Limb (tissue), 2 donors: ENCODE measurements around the gene SH3GL1.

ENCODE experiments used
- DNase-seq, 2 donors: peaks; one replicate each; pipeline ENCODE4 v3.0.0-alpha.2; 2016; ENCODE audit errors: extremely low spot score in 2 of 2

Gene SH3GL1

DNA sequence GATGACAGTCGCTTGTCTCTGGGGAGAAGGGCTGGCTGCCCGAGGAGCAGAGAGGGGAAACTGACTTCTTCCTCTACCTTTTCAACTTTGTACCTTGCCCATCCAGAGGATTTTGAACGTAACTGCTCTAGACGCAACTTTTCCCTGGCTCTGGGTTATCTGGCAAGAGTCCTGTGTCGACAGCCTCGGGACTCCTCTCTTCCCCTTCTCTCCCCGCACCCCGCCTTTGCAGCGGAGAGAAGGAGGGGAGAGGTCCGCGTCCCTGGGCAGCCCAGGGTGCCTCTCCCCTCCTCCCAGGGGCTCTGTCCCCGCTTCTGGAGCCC is 574 bp downstream of the SH3GL1 start:
- DNase-seq = no peak

GRCh38 chr19:4396949-4397783 is 3.2 kb downstream of the SH3GL1 start:
- DNase-seq = no peak

DNA sequence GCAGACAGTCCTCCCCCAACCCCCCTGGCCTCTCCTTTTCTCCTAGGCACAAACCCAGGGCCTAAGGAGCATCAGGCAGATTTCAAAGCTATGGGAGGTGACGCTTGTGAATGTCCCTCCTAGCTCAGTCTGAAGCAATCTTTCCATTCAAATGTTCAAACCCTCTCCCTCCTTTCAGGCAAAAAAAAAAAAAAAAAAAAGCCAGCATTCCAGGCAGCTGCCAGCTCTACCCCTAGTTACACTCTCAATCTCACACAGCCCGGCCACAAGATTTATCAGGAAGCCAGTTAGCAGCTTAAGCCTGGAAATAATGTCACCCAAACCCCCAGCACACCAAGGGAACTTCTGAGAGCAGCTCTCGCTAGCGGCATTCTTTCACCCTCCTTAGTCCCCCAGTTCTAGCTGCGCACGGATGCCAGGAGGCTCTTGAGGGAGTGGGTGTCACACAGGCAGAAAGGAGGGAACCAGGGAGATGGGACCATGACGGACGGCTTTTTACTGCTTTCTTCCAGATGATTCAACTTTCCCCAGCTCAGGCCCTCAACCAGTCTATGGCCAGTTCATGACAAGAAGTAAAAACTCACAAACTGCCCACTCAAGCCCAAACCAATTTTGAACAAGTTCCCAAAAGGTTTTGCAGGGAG is 6.3 kb downstream of the SH3GL1 start:
- DNase-seq = no peak

- peak in 1 of 2 donors; percentile 38 for DNase-seq
Measured at GRCh38 chr19:4391701-4392483, 8.5 kb downstream of the SH3GL1 start.

DNA sequence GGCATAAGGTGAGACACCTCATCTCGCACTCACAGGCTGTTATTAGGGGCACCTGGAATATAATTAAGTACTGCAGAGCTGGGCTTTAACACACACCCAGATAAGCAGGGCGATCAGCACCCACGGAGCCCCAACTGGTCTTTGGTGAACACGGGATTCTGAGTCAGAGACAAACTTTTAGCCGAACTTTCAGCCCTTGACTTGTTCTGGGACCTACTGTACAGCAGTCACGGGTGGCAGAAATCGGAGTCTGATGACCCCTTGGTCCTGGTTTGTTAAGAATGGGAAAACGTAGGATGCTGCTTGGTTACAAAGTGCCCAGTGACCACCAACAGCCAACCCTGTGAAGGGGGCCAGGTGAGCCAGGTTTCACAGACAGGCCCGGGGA is 9.0 kb downstream of the SH3GL1 start:
- DNase-seq = no peak

GRCh38 chr19:4390567-4391305 is 9.6 kb downstream of the SH3GL1 start:
- DNase-seq = peak in 1 of 2 donors; percentile 44

- DNase-seq = peak in 1 of 2 donors; percentile 32
Measured at GRCh38 chr19:4390017-4390566, 10.3 kb downstream of the SH3GL1 start.

DNA sequence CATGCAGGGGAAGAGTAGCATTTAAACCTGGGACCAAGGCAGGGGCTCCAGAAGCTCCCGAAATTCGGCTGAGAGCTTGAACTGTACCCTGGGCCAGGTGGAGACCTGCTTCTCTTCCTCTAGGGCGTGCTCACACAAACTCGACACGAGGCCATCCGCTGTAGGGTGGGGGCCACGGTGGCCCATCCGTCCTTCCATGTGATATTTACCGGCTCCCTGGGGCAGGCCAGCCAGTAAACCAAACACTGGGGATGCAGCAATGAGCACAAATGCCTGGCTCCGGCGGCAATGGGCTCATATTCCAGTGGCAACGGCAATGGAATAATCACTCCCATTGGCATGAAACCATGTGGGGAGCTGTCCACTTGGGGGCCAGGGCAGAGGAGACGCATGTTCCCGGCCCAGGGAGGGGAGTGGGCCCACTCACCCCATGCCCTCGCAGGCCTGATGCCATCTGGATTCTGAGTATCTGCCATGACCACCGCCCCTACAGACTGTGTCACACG is 10.8 kb downstream of the SH3GL1 start:
- DNase-seq = peak in 1 of 2 donors; percentile 30

- DNase-seq = no peak
Measured at GRCh38 chr19:4389064-4389375, 11.3 kb downstream of the SH3GL1 start.

DNA sequence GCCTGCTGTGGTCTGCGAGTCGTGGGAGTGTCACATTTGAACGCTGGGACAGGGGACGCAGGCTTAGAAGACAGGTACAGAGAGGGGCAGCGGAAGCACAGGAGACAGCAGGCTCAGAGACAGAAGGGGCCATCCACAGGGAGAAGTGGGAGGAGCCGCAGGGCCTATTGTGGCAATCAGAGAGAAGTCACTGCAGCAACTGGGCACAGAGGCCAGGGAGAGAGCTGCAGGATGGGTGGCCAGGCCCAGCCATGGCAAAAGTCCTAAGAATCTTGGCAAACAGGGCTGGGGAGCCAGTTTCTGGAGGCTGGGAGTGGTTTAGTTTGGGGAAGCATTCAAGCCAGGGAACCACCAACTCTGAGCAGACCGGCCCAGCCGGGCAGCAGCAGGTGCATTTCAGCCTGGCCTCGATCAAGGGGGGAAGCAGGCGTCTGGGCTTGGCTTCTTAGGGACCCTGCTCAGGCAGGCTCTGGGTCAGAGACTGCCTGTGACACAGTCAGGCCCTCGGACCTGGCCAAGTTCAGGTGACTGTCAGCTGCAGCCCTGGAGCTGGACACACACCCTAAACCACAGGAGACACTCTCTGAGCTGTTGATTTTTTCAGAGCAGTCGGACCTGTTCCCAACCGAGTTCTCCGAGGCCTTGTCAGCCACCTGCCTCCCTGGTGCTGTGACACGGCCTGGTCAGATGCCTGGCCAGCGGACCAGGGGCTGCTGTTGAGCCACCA is 11.8 kb downstream of the SH3GL1 start:
- DNase-seq = no peak

DNA sequence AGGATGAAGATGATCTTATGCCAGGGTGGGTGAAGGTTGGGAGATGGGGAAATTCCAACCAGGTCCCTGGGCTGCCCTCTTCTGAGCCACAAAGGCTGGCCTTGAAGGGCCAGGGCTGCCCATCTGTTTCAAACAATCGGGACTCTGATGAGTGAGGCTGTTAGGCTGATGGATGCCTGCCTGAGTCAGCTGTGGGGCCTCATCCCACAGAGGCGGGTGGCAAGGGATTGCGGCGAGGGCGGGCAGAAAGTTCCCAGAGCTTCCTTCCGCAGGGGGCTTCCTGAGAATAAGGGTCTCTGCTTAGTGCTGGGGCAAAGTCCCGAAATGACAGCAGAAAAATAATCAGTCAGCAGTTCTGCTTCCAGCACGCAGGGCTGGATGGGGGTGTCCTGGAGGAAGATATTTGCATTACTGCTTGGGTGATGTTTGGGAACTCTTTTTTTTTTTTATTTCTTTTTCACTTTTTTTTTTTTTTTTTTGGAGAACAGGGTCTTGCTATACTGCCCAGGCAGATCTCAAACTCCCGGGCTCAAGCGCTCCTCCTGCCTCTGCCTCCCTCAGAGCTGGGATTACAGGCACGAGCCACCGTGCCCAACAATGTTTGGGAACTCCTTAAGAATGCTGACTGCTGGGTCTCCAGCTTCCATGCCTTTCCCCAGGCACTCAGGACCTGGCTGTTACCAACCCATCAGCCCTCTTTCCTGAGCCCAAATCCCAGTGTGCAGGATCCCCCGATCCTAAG is 14.1 kb downstream of the SH3GL1 start:
- peak in 1 of 2 donors; percentile 35 for DNase-seq

GRCh38 chr19:4385291-4386040 is 14.9 kb downstream of the SH3GL1 start:
- no peak for DNase-seq

DNA sequence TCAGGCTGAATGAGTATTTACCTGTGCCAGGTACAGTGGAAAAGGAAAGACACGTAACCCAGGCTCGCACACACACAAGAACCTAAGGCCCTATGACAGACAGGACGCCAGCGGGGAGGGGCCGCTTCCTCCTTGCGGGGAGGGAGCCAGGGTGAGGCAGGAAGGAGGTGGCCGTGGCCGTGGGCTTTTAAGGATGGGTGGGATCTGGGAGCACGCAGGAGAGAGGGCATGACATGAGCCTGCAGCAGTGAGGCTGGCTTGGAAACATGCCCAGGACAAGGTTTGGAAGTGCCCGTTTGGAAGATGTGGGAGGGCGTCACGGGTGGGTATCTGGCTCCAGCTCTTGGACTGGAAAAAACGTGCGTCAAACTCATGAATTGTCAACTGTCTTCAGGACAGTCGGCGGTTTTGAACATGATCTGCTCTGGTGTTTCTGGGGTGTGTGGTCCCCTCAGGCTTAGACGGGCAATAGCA is 20.1 kb downstream of the SH3GL1 start:
- peak in 1 of 2 donors; percentile 32 for DNase-seq

DNA sequence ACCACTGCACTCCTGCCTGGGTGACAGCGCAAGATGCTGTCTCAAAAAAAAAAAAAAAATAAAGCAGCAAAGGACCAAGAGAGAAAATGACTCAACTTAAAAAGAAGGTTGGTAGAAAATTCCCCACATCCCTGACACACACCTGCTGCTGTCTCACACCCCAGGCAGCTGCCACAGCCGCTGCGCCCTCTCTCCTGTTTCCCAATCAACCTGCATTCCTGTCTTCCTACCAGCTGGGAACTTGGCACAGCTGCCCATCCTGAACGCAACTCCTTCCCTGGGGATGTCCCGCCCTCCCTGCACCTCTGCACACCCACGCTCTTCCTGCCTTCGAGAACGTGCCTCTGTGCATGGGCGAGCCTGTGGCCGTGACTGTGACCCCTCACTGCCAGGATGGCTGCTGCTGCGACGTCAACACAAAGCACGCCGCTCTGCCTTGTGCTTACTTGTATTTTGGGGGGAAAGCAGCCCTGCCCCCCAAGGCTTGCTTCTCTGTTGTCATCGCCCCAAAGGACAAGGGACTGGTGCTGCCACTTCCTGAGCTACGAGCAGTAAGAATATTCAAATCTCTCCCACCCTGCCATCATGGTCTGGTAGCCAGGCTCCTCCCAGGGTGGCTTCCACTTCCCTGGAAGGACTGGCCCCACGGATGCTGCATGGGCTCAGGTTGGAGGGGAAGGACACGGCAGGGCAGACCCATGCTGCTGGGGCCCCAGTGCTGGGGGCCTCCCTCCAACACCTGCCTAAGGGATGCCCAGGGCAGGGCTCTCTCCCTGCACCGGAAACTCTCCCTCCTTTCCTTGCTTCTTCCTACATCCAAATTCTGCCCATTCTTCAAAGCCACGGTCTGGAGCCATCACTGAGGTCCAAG is 20.7 kb downstream of the SH3GL1 start:
- DNase-seq = peak in 1 of 2 donors; percentile 48

DNA sequence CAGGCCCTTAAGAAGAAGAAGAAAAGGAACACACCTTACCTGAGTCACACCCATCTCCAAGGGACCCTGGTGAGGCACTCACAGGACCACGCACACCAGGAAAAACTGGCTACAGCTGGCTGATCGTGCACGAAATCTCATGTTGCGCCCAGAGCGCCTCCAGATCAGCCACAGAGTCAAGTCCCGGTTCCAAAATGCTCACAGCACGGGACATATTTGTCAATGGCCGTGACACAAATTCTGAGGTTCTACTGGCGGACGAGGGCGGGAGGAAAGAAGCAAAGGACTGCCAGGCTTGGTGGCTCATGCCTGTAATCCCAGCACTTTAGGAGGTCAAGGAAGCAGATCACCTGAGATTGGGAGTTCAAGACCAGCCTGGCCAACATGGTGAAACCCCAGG is 21.5 kb downstream of the SH3GL1 start:
- no peak for DNase-seq

DNA sequence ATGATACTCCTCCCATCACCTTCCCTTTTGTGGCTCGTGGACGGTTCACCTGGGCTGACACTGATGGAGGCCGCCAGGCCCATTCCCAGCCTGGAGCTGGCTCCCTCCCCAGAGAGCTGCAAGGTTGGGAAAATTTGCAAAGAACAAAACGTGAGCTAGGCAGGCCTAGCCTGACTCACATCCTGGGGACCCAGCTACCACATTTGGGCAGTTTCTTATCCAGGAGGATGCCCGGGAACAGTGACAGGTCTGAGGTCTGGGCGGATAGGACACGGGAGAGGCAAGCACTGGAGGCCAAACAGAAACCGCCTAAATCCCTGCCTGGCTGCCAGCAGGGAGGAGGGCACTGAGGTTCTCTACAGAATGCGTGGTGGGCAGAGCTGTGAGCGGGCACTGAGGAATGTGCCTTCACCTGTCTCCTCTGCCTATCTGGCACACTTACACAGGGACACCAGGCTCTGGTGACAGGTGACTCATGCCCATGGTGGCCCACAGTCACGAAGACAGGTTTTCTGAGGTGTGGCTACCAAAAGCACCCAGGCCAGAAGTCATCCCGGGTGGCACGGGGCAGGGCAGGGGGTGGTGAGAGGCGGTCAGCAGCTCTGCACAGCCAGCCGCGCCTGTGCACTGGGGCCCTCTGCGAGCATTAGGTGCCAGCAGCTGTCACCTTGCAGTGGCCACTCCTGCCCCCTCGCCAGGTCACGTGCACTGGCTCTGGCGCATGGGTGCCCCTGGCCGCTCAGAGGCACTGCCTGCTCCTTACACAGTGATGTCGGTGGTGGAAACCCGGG is 23.2 kb downstream of the SH3GL1 start:
- DNase-seq = no peak

DNA sequence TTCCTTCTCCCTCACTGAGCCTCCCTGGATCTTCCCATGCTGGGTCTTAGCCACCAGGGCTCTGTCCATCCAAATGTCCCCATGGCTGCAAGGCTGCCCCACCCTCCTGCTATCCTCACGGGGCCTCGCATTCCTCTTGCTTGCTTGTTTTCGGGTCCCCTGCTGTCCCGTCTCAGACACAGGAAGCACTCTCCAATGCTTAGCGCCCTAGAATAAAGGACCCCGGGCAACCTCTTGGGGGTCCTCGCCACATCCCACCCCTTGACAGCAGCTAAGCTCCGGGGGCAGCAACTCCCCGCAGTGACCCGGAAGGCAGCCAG is 23.7 kb downstream of the SH3GL1 start:
- DNase-seq = no peak
